Neural progenitor cell (in vitro differentiated cells): ENCODE measurements around the gene ARHGAP22.

Source experiments
- EZH2 ChIP-seq: fragments of 200-600 bp; sonication (generic); IDR thresholded peaks from 2 replicates; pipeline ENCODE4 v1.6.1; 2017; ENCODE audit warnings: antibody characterized with exemption, mild to moderate bottlenecking, moderate library complexity
- EZH2phosphoT487 ChIP-seq: fragments of 200-600 bp; sonication (generic); IDR thresholded peaks from 2 replicates; pipeline ENCODE4 v1.6.1; 2017; ENCODE audit warnings: antibody characterized with exemption
- TF ChIP-seq, protein P1 (sequence below): fragments of 200-600 bp; sonication (generic); IDR thresholded peaks from 2 replicates; pipeline ENCODE4 v1.5.1; 2017; ENCODE audit warnings: antibody characterized with exemption, mild to moderate bottlenecking

DNA sequence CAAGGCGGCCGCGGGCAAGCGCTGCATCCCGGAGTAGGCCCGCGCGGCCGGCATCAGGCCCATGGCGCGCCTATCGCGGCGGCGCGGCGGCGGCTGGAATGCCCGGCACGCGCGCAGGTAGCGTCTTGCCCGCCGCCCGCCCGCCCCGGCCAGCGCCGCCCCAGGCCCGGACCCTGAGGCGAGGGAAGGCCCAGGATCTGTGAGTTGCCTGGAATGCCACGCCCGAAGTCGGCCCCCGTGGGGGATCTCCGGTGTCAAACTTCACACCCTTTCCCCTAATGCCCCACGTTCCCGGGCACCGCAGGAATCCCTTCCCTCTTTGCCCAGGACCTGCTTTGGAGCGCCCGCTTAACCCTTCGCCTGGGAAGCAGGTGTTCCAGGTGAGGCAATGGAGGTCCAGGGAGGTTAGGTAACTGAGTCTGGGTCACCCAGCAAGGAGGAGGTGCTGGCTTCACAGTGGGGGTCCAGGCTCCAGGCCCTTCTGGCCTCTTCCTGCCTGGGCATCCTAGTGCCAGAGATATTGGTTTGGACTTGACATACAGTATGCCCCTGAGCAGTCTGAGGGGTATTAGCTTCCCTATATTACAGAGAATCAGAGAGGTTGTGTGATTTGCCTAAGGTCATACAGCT, 138.1 kb downstream of the ARHGAP22 start:
- TF ChIP-seq, protein P1, sequence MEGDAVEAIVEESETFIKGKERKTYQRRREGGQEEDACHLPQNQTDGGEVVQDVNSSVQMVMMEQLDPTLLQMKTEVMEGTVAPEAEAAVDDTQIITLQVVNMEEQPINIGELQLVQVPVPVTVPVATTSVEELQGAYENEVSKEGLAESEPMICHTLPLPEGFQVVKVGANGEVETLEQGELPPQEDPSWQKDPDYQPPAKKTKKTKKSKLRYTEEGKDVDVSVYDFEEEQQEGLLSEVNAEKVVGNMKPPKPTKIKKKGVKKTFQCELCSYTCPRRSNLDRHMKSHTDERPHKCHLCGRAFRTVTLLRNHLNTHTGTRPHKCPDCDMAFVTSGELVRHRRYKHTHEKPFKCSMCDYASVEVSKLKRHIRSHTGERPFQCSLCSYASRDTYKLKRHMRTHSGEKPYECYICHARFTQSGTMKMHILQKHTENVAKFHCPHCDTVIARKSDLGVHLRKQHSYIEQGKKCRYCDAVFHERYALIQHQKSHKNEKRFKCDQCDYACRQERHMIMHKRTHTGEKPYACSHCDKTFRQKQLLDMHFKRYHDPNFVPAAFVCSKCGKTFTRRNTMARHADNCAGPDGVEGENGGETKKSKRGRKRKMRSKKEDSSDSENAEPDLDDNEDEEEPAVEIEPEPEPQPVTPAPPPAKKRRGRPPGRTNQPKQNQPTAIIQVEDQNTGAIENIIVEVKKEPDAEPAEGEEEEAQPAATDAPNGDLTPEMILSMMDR, result no peak
- TF ChIP-seq EZH2phosphoT487 (no peak), EZH2 (no peak)
